Karpas-422 (cell line): ENCODE data around the gene PAFAH1B2. TPM values are rescaled to one million over a fixed set of nuclear protein-coding genes. Genes with fewer than 3 reads are reported as not detected.

Source experiments
- DNase-seq: peaks from one replicate; pipeline ENCODE4 v3.0.0-alpha.2; 2015
- H2AFZ ChIP-seq: fragments of 200-600 bp; sonication (generic); 2 replicates; pipeline ENCODE4 v1.6.1; 2014; ENCODE audit warnings: antibody characterized with exemption, low read length, mixed read lengths
- H3K27ac ChIP-seq: fragments of 200-600 bp; sonication (generic); 2 replicates; pipeline ENCODE4 v1.5.1; 2014; ENCODE audit warnings: mild to moderate bottlenecking, low read length, moderate library complexity
- H3K27me3 ChIP-seq: fragments of 200-600 bp; sonication (generic); 2 replicates; pipeline ENCODE4 v1.6.1; 2014; ENCODE audit warnings: low read length, mixed read lengths
- H3K36me3 ChIP-seq: fragments of 200-600 bp; sonication (generic); 2 replicates; pipeline ENCODE4 v1.6.1; 2014; ENCODE audit warnings: low read length, mixed read lengths; ENCODE audit not compliant: insufficient read depth
- H3K4me1 ChIP-seq: fragments of 200-600 bp; sonication (generic); 2 replicates; pipeline ENCODE4 v1.6.1; 2014; ENCODE audit warnings: mild to moderate bottlenecking, low read length, mixed read lengths
- H3K4me2 ChIP-seq: fragments of 200-600 bp; sonication (generic); 2 replicates; pipeline ENCODE4 v1.6.1; 2014; ENCODE audit warnings: low read length, low read depth, mild to moderate bottlenecking; ENCODE audit not compliant: poor library complexity, severe bottlenecking
- H3K4me3 ChIP-seq: fragments of 200-600 bp; sonication (generic); 2 replicates; pipeline ENCODE4 v1.5.1; 2014; ENCODE audit warnings: mild to moderate bottlenecking, antibody characterized with exemption, low read length, mixed read lengths
- H3K79me2 ChIP-seq: fragments of 200-600 bp; sonication (generic); 2 replicates; pipeline ENCODE4 v1.6.1; 2014; ENCODE audit warnings: mild to moderate bottlenecking, low read length, mixed read lengths
- H3K9ac ChIP-seq: fragments of 200-600 bp; sonication (generic); 2 replicates; pipeline ENCODE4 v1.6.0; 2014; ENCODE audit warnings: low read length
- H3K9me2 ChIP-seq: fragments of 200-600 bp; sonication (generic), shearing (Covaris generic); replicated peaks from 2 replicates; pipeline ENCODE4 v1.6.0; 2014; ENCODE audit warnings: mild to moderate bottlenecking, low read length, moderate library complexity; ENCODE audit not compliant: insufficient read depth
- H3K9me3 ChIP-seq: fragments of 300-700, 200-600 bp; sonication (generic); 2 replicates; pipeline ENCODE4 v1.6.1; 2014; ENCODE audit warnings: low read length, mixed read lengths
- H4K20me1 ChIP-seq: fragments of 200-600 bp; sonication (generic); 2 replicates; pipeline ENCODE4 v1.6.1; 2014; ENCODE audit warnings: mild to moderate bottlenecking, antibody characterized with exemption, low read length, low read depth; ENCODE audit not compliant: insufficient read depth
- total RNA-seq: library from RNA; depleted of rRNA; stranded (reverse); fragments of >200 nt; shearing (Covaris generic); gene quantifications from 2 replicates; pipeline ENCODE4 v1.2.3, GENCODE V29; 2014; ENCODE audit warnings: low replicate concordance; rRNA removed

The PAFAH1B2 gene
- total RNA-seq, 1 experiment from 2014 or later, result 20.6 TPM

DNA sequence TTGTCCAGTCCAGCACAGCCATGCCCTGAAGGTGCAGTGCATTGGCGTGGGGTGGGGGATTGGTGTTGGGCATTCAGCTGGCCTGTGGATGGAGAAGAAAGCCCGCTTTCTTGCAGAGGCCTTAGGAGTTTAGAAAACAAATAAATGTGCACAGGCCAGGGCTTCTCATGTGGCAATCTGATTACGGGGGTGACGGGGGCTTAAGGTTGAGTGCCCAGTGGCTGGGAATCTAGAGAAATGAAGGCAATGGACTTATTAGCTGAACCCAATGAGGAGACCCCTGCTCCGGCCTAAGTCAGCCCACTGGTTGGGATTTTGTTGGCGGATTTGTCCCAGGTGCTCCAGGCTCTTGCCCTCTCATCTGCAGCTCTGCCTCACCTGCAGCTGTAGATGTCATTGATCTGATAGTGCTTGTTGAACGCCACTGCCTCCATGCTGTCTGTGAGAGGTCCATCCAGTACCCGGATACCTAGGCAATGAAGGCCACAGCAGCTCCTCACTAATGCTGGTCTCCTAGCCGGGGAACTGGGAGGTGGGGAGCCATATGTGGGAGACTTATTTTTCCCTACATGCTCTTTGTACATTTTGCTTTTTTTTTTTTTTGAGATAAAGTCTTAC is 81.6 kb downstream of the PAFAH1B2 start:
- Histone ChIP-seq H2AFZ (no peak overlapping the region), H3K27ac (no peak overlapping the region), H3K9me2 (no peaks in the 10 kb centered on the region), H4K20me1 (no peaks in the 10 kb centered on the region), H3K27me3 (no peaks in the 10 kb centered on the region), H3K9me3 (no peaks in the 10 kb centered on the region), H3K9ac (no peak overlapping the region), H3K4me2 (no peak overlapping the region), H3K36me3 (no peaks in the 10 kb centered on the region), H3K79me2 (peaks cover 13% of the 10 kb centered on the region), H3K4me3 (no peak overlapping the region), H3K4me1 (peaks cover 12% of the 10 kb centered on the region)
- DNase-seq, result no peak

Other genes starting within 250 kb of the PAFAH1B2 start
- gene SIK3, start 45.9 kb upstream of the PAFAH1B2 start, total RNA-seq, result 4.1 TPM in 2 replicates
- 18.6 and 30.6 TPM in 2 replicates for gene SIDT2, start 34.5 kb downstream of the PAFAH1B2 start, total RNA-seq
- gene TAGLN, start 55.1 kb downstream of the PAFAH1B2 start, total RNA-seq, result 3.3 TPM in 2 replicates
- 14.3 and 33.7 TPM in 2 replicates for gene PCSK7, start 87.8 kb downstream of the PAFAH1B2 start, total RNA-seq
- gene RNF214, start 88.4 kb downstream of the PAFAH1B2 start, total RNA-seq, result 7.0 and 10.1 TPM in 2 replicates
- 2.9 and 4.6 TPM in 2 replicates for gene BACE1-AS, start 147.1 kb downstream of the PAFAH1B2 start, total RNA-seq
- gene BACE1, start 172.0 kb downstream of the PAFAH1B2 start, total RNA-seq, result not detected in 2 replicates
- gene CEP164, start 183.6 kb downstream of the PAFAH1B2 start, total RNA-seq, result 13.3 and 24.0 TPM in 2 replicates